KMS-11 (cell line): ENCODE results near the gene ULK4.

ENCODE experiments used
- H2AFZ ChIP-seq: fragments of 200-600 bp; sonication (generic); 2 replicates; pipeline ENCODE4 v1.6.1; 2016; ENCODE audit warnings: antibody characterized with exemption, mixed run types, low read depth
- H3K27ac ChIP-seq: fragments of 200-600 bp; sonication (generic); 2 replicates; pipeline ENCODE4 v1.6.1; 2016; ENCODE audit warnings: mild to moderate bottlenecking, mixed run types
- H3K27me3 ChIP-seq: fragments of 200-600 bp; sonication (generic); 2 replicates; pipeline ENCODE4 v1.6.1; 2017; ENCODE audit warnings: mild to moderate bottlenecking, low read depth, mixed run types, moderate library complexity; ENCODE audit not compliant: insufficient read depth
- H3K36me3 ChIP-seq: fragments of 200-600 bp; sonication (generic); 2 replicates; pipeline ENCODE4 v1.6.1; 2017; ENCODE audit warnings: mild to moderate bottlenecking, mixed run types; ENCODE audit not compliant: insufficient read depth
- H3K4me1 ChIP-seq: fragments of 200-600 bp; sonication (generic); 2 replicates; pipeline ENCODE4 v1.6.1; 2016; ENCODE audit warnings: mild to moderate bottlenecking, low read depth, mixed run types; ENCODE audit not compliant: poor library complexity, severe bottlenecking
- H3K4me2 ChIP-seq: fragments of 200-600 bp; sonication (generic); 2 replicates; pipeline ENCODE4 v1.7.0; 2016; ENCODE audit warnings: mild to moderate bottlenecking, mixed run types
- H3K4me3 ChIP-seq: fragments of 200-600 bp; sonication (generic); IDR thresholded peaks from 2 replicates; pipeline ENCODE4 v1.6.1; 2017; ENCODE audit warnings: low read depth, low read length, mixed read lengths; ENCODE audit not compliant: insufficient read depth
- H3K79me2 ChIP-seq: fragments of 200-600 bp; sonication (generic); 2 replicates; pipeline ENCODE4 v1.6.1; 2016; ENCODE audit warnings: low read depth, mixed run types; ENCODE audit not compliant: insufficient read depth
- H3K9ac ChIP-seq: fragments of 200-600 bp; sonication (generic); 2 replicates; pipeline ENCODE4 v1.6.1; 2016; ENCODE audit warnings: mild to moderate bottlenecking, mixed run types
- H4K20me1 ChIP-seq: fragments of 200-600 bp; sonication (generic); 2 replicates; pipeline ENCODE4 v1.6.1; 2016; ENCODE audit warnings: mild to moderate bottlenecking, mixed run types; ENCODE audit not compliant: insufficient read depth
- CTCF ChIP-seq: fragments of 200-600 bp; sonication (generic); conservative IDR thresholded peaks from 2 replicates; pipeline ENCODE4 v1.6.1; 2017; ENCODE audit warnings: low read depth, mild to moderate bottlenecking, antibody characterized with exemption, low read length, moderate library complexity, mixed read lengths

Gene ULK4

GRCh38 chr3:41234823-41235721 lies 726.8 kb downstream of the ULK4 start:
- H2AFZ ChIP-seq, result no peak overlapping the region
- H3K27ac ChIP-seq, result no peak overlapping the region
- no peaks in the 10 kb centered on the region for H3K36me3 ChIP-seq
- H3K4me1 ChIP-seq, result no peaks in the 10 kb centered on the region
- H3K79me2 ChIP-seq, result no peaks in the 10 kb centered on the region
- no peak overlapping the region for H3K4me3 ChIP-seq
- no peaks in the 10 kb centered on the region for H4K20me1 ChIP-seq
- TF ChIP-seq CTCF, result no peak
- H3K4me2 ChIP-seq, result no peak overlapping the region
- no peaks in the 10 kb centered on the region for H3K27me3 ChIP-seq
- H3K9ac ChIP-seq, result no peak overlapping the region

- Histone ChIP-seq H4K20me1 (peaks cover 5% of the 10 kb centered on the region; the same call in 1 of the 2 replicates), H3K36me3 (0 out of 2 replicates have a peak, but pooled peaks cover 3% of the 10 kb centered on the region)
- TF ChIP-seq CTCF, result no peak
Measured at GRCh38 chr3:41224120-41224806, 737.6 kb downstream of the ULK4 start.

GRCh38 chr3:41223691-41224090 lies 738.2 kb downstream of the ULK4 start:
- 0 out of 2 replicates have a peak, but pooled peaks cover 3% of the 10 kb centered on the region for H3K36me3 ChIP-seq
- no peaks in the 10 kb centered on the region for H3K27me3 ChIP-seq
- H3K4me1 ChIP-seq, result peaks cover 4% of the 10 kb centered on the region
- H3K4me3 ChIP-seq, result no peak overlapping the region
- H3K27ac ChIP-seq, result no peak overlapping the region
- H2AFZ ChIP-seq, result no peak overlapping the region
- no peak overlapping the region for H3K4me2 ChIP-seq
- no peak for TF ChIP-seq CTCF
- no peak overlapping the region for H3K9ac ChIP-seq
- H4K20me1 ChIP-seq, result peaks cover 5% of the 10 kb centered on the region; the same call in 1 of the 2 replicates
- peaks cover 36% of the 10 kb centered on the region for H3K79me2 ChIP-seq

More at GRCh38 chr3:41224120-41224806, 737.6 kb downstream of the ULK4 start:
- Histone ChIP-seq H3K27ac (no peak overlapping the region), H3K27me3 (no peaks in the 10 kb centered on the region), H3K4me3 (no peak overlapping the region), H3K9ac (no peak overlapping the region), H3K4me2 (no peak overlapping the region), H3K4me1 (peaks cover 4% of the 10 kb centered on the region), H2AFZ (no peak overlapping the region), H3K79me2 (peaks cover 31% of the 10 kb centered on the region)

- Histone ChIP-seq H3K79me2 (peaks cover 43% of the 10 kb centered on the region), H3K4me2 (no peak overlapping the region), H3K27me3 (no peaks in the 10 kb centered on the region), H3K27ac (no peak overlapping the region), H3K9ac (no peak overlapping the region), H3K4me3 (no peak overlapping the region), H2AFZ (no peak overlapping the region), H4K20me1 (peaks cover 5% of the 10 kb centered on the region; the same call in 1 of the 2 replicates), H3K4me1 (peaks cover 4% of the 10 kb centered on the region), H3K36me3 (0 out of 2 replicates have a peak, but pooled peaks cover 3% of the 10 kb centered on the region)
- TF ChIP-seq CTCF, result no peak
Measured at GRCh38 chr3:41223078-41223477, 738.8 kb downstream of the ULK4 start.
